Activated B cell treated with CpG ODN at 0.5 μM for 24 hours (primary cell): ENCODE results near the gene ZNF546. TPM values are rescaled to one million over a fixed set of nuclear protein-coding genes. Genes with fewer than 3 reads are reported as not detected.

Experiments
- ATAC-seq: fragments of 200-7000 bp; cut with Tn5 transposase; one replicate; pipeline ENCODE4 v1.10.0; 2021; ENCODE audit warnings: low read depth, mild to moderate bottlenecking, moderate library complexity
- CTCF ChIA-PET: fragments of 350-600 bp; sonication (Branson Sonifier 250); formaldehyde crosslinking; loops from one replicate; lab custom pipeline; 2021; ENCODE audit warnings: antibody characterized with exemption; lab: Charles Lee
- POLR2A ChIA-PET: fragments of 350-600 bp; sonication (Branson Sonifier 250); formaldehyde crosslinking; loops from one replicate; lab custom pipeline; 2021; ENCODE audit warnings: antibody characterized with exemption; lab: Charles Lee
- DNase-seq: peaks from one replicate; pipeline ENCODE4 v3.0.0; 2022
- H3K27ac Mint-ChIP-seq: one replicate; pipeline ENCODE4 v1.8.0; 2020; ENCODE audit warnings: mixed read lengths
- H3K27me3 Mint-ChIP-seq: one replicate; pipeline ENCODE4 v1.8.0; 2021; ENCODE audit warnings: mixed read lengths
- H3K36me3 Mint-ChIP-seq: one replicate; pipeline ENCODE4 v1.8.0; 2021; ENCODE audit warnings: low read depth, mixed read lengths
- H3K4me1 Mint-ChIP-seq: one replicate; pipeline ENCODE4 v1.8.0; 2021; ENCODE audit warnings: mixed read lengths
- H3K4me3 Mint-ChIP-seq: one replicate; pipeline ENCODE4 v1.8.0; 2020; ENCODE audit warnings: mild to moderate bottlenecking, mixed read lengths
- H3K9me3 Mint-ChIP-seq: one replicate; pipeline ENCODE4 v1.8.0; 2020; ENCODE audit warnings: mixed read lengths
- CTCF ChIP-seq: fragments of 200-600 bp; IDR thresholded peaks from one replicate; pipeline ENCODE4 v1.8.0; 2022; ENCODE audit warnings: antibody characterized with exemption, mild to moderate bottlenecking
- intact Hi-C: fragments of 100-400 bp; cut with micrococcal nuclease; formaldehyde crosslinking; loops from one replicate; pipeline ENCODE4 v1.15.1; 2024
- total RNA-seq: library from RNA; stranded (reverse); gene quantifications from 2 replicates; pipeline ENCODE4 v1.2.3, GENCODE V29; 2022

ZNF546 gene
- total RNA-seq, 1 donor from 2014 or later = 11.6 TPM

DNA sequence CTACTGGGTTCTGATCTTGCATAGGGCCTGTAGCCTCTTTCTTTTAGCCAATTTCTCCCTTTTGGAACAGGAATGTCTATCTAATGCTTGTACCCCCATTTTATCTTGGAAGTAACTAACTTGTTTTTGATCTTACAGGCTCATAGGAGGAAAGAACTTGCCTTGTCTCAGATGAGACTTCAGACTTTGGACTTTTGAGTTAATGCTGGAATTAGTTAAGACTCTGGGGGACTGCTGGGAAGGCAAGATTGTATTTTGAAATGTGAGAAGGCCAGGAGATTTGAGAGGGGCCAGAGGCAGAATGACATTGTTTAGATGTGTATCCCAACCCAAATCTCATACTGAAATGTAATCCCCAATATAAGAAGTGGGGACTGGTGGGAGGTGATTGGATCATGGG, 2.5 kb upstream of the ZNF546 start:
- TF ChIP-seq CTCF = no peak
- intact Hi-C loops = no loop called here
- peaks cover 46% of the 10 kb centered on the region for H3K4me1 Mint-ChIP-seq
- no peaks in the 10 kb centered on the region for H3K9me3 Mint-ChIP-seq
- no peak overlapping the region for H3K27ac Mint-ChIP-seq
- ChIA-PET POLR2A (interaction anchor here (1.0 to 2.1 kb wide), 2 partner anchors 23 to 52 kb away, joined by 9 to 14 read pairs; partner anchors contain the start of gene PSMC4), CTCF (no interaction called here)
- H3K27me3 Mint-ChIP-seq = no peaks in the 10 kb centered on the region
- peaks cover 11% of the 10 kb centered on the region for H3K36me3 Mint-ChIP-seq
- H3K4me3 Mint-ChIP-seq = no peak overlapping the region
- DNase-seq (no peak), ATAC-seq (no peak)

DNA sequence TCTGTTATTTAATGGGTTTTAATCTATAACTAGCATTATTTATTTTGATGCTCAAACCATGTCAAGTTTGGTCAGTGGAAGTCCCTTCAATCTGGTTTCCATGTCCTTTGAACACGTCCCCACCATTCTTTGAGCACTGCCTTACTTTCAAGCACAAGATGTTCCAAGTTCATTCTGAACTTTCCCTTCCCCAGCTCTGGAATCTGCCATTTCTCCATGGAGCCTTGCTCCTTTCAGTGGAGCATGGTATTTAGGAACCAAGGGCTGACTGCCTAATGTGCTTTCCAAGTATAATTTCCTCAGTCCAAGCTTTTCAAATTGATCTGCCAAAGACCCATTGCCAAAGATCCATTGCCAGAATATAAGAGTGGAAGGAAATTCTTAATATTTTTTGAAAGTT, 1.1 kb upstream of the ZNF546 start:
- DNase-seq (no peak), ATAC-seq (no peak)
- H3K27me3 Mint-ChIP-seq = no peaks in the 10 kb centered on the region
- no peak overlapping the region for H3K27ac Mint-ChIP-seq
- ChIA-PET CTCF (no interaction called here), POLR2A (interaction anchor here (0.7 to 2.0 kb wide), 4 partner anchors 23 to 203 kb away, joined by 3 to 22 read pairs (median 4); partner anchors contain the start of gene ZNF780B)
- no peak for TF ChIP-seq CTCF
- H3K4me1 Mint-ChIP-seq = peaks cover 39% of the 10 kb centered on the region
- intact Hi-C loops = loop anchor here (1.0 to 5.0 kb wide), 4 partner anchors 24 to 352 kb away; partner anchors contain the start of genes C19orf47, PLD3 and PSMC4
- peak overlapping the region; percentile 96 for H3K4me3 Mint-ChIP-seq
- peaks cover 11% of the 10 kb centered on the region for H3K36me3 Mint-ChIP-seq
- H3K9me3 Mint-ChIP-seq = no peaks in the 10 kb centered on the region

- DNase-seq (no peak), ATAC-seq (peak; percentile 19)
- Mint-ChIP-seq H3K4me3 (peak overlapping the region; percentile 96), H3K9me3 (no peaks in the 10 kb centered on the region), H3K27me3 (no peaks in the 10 kb centered on the region), H3K36me3 (peaks cover 11% of the 10 kb centered on the region), H3K27ac (peak overlapping the region; percentile 97), H3K4me1 (peaks cover 35% of the 10 kb centered on the region)
- no peak for TF ChIP-seq CTCF
- ChIA-PET POLR2A (interaction anchor here (0.5 to 2.0 kb wide), 12 partner anchors 9 to 1208 kb away, joined by 3 to 24 read pairs (median 6); partner anchors contain the start of genes DYRK1B, FBL, PSMC4 and ZNF780A), CTCF (interaction anchor here (1.7 kb wide), 1 partner anchor 26 kb away, joined by 15 read pairs; the partner anchor contains the start of gene PSMC4)
- intact Hi-C loops = loop anchor here (1.0 to 5.0 kb wide), 4 partner anchors 25 to 351 kb away; partner anchors contain the start of genes C19orf47, PLD3 and PSMC4
These were observed 546 bp upstream of the ZNF546 start for GRCh38 chr19:39996218-39996810.

DNA sequence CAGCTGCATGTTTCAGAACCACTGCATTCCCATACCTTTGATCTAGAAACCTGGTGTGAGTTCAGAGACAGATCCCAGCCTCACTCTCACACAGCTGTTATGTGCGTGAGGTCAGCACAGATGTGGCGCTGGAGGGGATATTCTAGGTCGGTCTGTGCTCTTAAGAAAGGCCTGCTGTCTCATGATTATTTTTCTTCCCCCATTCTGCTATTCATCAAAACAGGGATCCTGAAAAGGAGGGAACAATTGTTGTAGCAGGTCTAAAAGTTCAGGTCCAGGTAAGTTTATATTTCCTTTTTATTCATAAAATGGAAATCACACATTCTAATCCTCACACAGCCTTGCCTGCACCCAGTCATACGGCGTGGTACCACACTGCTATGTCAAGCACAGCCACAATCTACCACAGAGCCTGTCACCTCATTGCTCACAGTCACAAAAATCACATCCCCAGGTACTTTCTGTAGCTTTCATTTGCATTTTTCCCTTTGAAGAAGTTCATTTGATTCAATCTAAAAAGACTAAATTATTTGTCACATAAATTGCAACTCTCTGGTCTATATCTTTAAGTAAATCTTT, 867 bp downstream of the ZNF546 start:
- peaks cover 11% of the 10 kb centered on the region for H3K36me3 Mint-ChIP-seq
- DNase-seq = no peak
- POLR2A ChIA-PET = interaction anchor here (0.6 to 2.0 kb wide), 11 partner anchors 27 to 447 kb away, joined by 3 to 24 read pairs (median 6); partner anchors contain the start of genes DYRK1B, FBL, PSMC4 and ZNF780A
- no peaks in the 10 kb centered on the region for H3K9me3 Mint-ChIP-seq
- H3K4me1 Mint-ChIP-seq = peaks cover 35% of the 10 kb centered on the region
- intact Hi-C loops = loop anchor here (1.0 to 5.0 kb wide), 5 partner anchors 59 to 350 kb away; partner anchors contain the start of genes C19orf47, PLD3, ZNF780A and ZNF780B
- CTCF ChIA-PET = interaction anchor here (1.7 kb wide), 1 partner anchor 27 kb away, joined by 15 read pairs; the partner anchor contains the start of gene PSMC4
- no peaks in the 10 kb centered on the region for H3K27me3 Mint-ChIP-seq
- TF ChIP-seq CTCF = no peak
- peak overlapping the region; percentile 96 for H3K4me3 Mint-ChIP-seq
- ATAC-seq = no peak
- H3K27ac Mint-ChIP-seq = peak overlapping the region; percentile 97

GRCh38 chr19:39998501-39998900, 1.6 kb downstream of the ZNF546 start:
- no peak for ATAC-seq
- intact Hi-C loops = loop anchor here (5.0 kb wide), 1 partner anchor 349 kb away; the partner anchor contains the start of genes C19orf47 and PLD3
- ChIA-PET CTCF (no interaction called here), POLR2A (interaction anchor here (0.6 kb wide), 1 partner anchor 45 kb away, joined by 3 read pairs; no protein-coding TSS in a partner anchor)
- TF ChIP-seq CTCF = no peak
- peaks cover 35% of the 10 kb centered on the region for H3K4me1 Mint-ChIP-seq
- no peaks in the 10 kb centered on the region for H3K27me3 Mint-ChIP-seq
- H3K27ac Mint-ChIP-seq = peak overlapping the region; percentile 97
- peak overlapping the region; percentile 96 for H3K4me3 Mint-ChIP-seq
- DNase-seq = no peak
- H3K9me3 Mint-ChIP-seq = no peaks in the 10 kb centered on the region
- peaks cover 11% of the 10 kb centered on the region for H3K36me3 Mint-ChIP-seq
